ENCODE results near the gene PTDSS2.

DNA sequence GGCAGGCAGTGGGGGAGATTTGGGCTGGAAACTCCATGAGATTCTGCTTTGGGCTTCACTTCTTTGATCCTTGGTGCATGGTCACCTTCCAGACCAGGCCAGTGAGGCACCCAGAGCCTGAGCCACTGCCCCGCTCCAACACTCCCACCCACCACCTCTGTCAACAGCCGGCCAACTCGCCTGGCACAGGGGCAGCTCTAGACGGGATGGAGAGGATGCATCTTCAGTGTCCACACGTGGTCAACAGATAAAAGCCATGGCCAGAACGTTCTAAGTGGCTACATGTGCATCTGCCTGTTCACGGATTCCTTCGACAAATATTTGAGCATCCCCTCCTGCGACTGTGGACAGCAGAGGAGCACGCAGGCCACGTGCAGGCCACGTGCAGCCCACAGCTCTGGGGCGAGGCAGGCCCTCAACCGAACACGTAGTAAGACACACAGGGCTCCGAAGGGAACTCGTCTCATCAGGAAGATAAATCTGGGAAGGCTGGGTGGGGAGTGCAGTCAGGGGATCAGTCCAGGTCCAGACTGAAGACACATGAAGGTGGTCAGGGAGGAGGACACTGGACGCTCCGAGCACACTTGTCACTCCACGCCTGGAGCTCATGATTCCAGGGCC is 88.5 kb downstream of the PTDSS2 start:
- TF ChIP-seq CTCF (IDR thresholded peaks at IDR 0.05) (no peak), POLR2AphosphoS5 (IDR thresholded peaks at IDR 0.05) (no peak), POLR2A (IDR thresholded peaks at IDR 0.05) (no peak), EP300 (IDR thresholded peaks at IDR 0.05) (no peak)
